Putamen (tissue), 1 donor: ENCODE measurements around the gene RBM44.
"Not testable (repeated sequence)": the region's sequence is repeated elsewhere in the genome, so short reads cannot be mapped to it uniquely, and the experiment has no call there.

Experiments
- DNase-seq: peaks from one replicate; pipeline ENCODE4 v3.0.0-alpha.2; 2016; ENCODE audit warnings: low spot score

Gene RBM44

GRCh38 chr2:237783678-237784077 lies 14.9 kb upstream of the RBM44 start:
- DNase-seq: not testable (repeated sequence)

GRCh38 chr2:237786936-237787335 lies 11.6 kb upstream of the RBM44 start:
- no peak for DNase-seq

GRCh38 chr2:237790353-237790752 lies 8.2 kb upstream of the RBM44 start:
- no peak for DNase-seq

- DNase-seq: no peak
Observed at GRCh38 chr2:237791977-237792727, 6.4 kb upstream of the RBM44 start.

- DNase-seq: no peak
Observed at GRCh38 chr2:237797253-237797652, 1.3 kb upstream of the RBM44 start.

GRCh38 chr2:237799060-237799428 lies 465 bp downstream of the RBM44 start:
- no peak for DNase-seq

GRCh38 chr2:237801466-237801865 lies 2.9 kb downstream of the RBM44 start:
- no peak for DNase-seq

GRCh38 chr2:237806334-237806733 lies 7.8 kb downstream of the RBM44 start:
- DNase-seq: no peak

GRCh38 chr2:237815637-237816036 lies 17.1 kb downstream of the RBM44 start:
- DNase-seq: no peak

GRCh38 chr2:237816531-237816930 lies 18.0 kb downstream of the RBM44 start:
- no peak for DNase-seq

- no peak for DNase-seq
Observed at GRCh38 chr2:237818066-237818473, 19.5 kb downstream of the RBM44 start.

- DNase-seq: no peak
Observed at GRCh38 chr2:237819231-237819630, 20.7 kb downstream of the RBM44 start.

GRCh38 chr2:237820421-237820820 lies 21.8 kb downstream of the RBM44 start:
- no peak for DNase-seq

GRCh38 chr2:237823544-237823943 lies 25.0 kb downstream of the RBM44 start:
- DNase-seq: no peak

- no peak for DNase-seq
Observed at GRCh38 chr2:237824085-237824484, 25.5 kb downstream of the RBM44 start.

- DNase-seq: no peak
Observed at GRCh38 chr2:237827421-237827987, 28.9 kb downstream of the RBM44 start.

- no peak for DNase-seq
Observed at GRCh38 chr2:237830522-237830921, 31.9 kb downstream of the RBM44 start.

- no peak for DNase-seq
Observed at GRCh38 chr2:237833546-237833945, 35.0 kb downstream of the RBM44 start.

- no peak for DNase-seq
Observed at GRCh38 chr2:237835372-237835771, 36.8 kb downstream of the RBM44 start.

- no peak for DNase-seq
Observed at GRCh38 chr2:237841051-237841450, 42.5 kb downstream of the RBM44 start.

- DNase-seq: not testable (repeated sequence)
Observed at GRCh38 chr2:237848940-237849339, 50.4 kb downstream of the RBM44 start.

- no peak for DNase-seq
Observed at GRCh38 chr2:237854295-237854694, 55.7 kb downstream of the RBM44 start.

- DNase-seq: no peak
Observed at GRCh38 chr2:237857791-237858190, 59.2 kb downstream of the RBM44 start.
